ENCODE results near the gene ACSL3.
A peak's percentile ranks its signal among the peaks of the same experiment; 100 is the strongest.
"Not testable (repeated sequence)": the region's sequence is repeated elsewhere in the genome, so short reads cannot be mapped to it uniquely, and the experiment has no call there.

The ACSL3 gene

GRCh38 chr2:222902660-222903059, 41.8 kb downstream of the ACSL3 start:
- DNase-seq, result no peak
- intact Hi-C loops (cut with DNase I), result loop anchor here (10.0 kb wide), 1 partner anchor 198 kb away; no protein-coding TSS in a partner anchor

GRCh38 chr2:222903234-222904220, 42.7 kb downstream of the ACSL3 start:
- peak in 18 of 42 donors; percentile 33 to 73 (median 43) for DNase-seq
- intact Hi-C loops (cut with DNase I), result loop anchor here (10.0 kb wide), 1 partner anchor 199 kb away; no protein-coding TSS in a partner anchor

GRCh38 chr2:222904557-222905258, 43.9 kb downstream of the ACSL3 start:
- DNase-seq, result no peak
- intact Hi-C loops (cut with DNase I), result loop anchor here (5.0 to 10.0 kb wide), 2 partner anchors 42 to 200 kb away; partner anchors contain the start of gene ACSL3

- no peak for DNase-seq
- intact Hi-C loops (cut with DNase I), result loop anchor here (5.0 to 10.0 kb wide), 2 partner anchors 45 to 202 kb away; partner anchors contain the start of gene ACSL3
Measured at GRCh38 chr2:222907048-222907447, 46.2 kb downstream of the ACSL3 start.

GRCh38 chr2:222907790-222908441, 47.1 kb downstream of the ACSL3 start:
- intact Hi-C loops (cut with DNase I), result loop anchor here (5.0 to 10.0 kb wide), 2 partner anchors 46 to 203 kb away; partner anchors contain the start of gene ACSL3

GRCh38 chr2:222909286-222909685, 48.5 kb downstream of the ACSL3 start:
- intact Hi-C loops (cut with DNase I), result loop anchor here (5.0 to 10.0 kb wide), 2 partner anchors 47 to 204 kb away; partner anchors contain the start of gene ACSL3

More at GRCh38 chr2:222907790-222908441, 47.1 kb downstream of the ACSL3 start:
- DNase-seq, result no peak

GRCh38 chr2:222912117-222912516, 51.3 kb downstream of the ACSL3 start:
- intact Hi-C loops (cut with DNase I), result no loop called here
- DNase-seq, result peak in 12 of 42 donors; percentile 17 to 64 (median 32)

More at GRCh38 chr2:222909286-222909685, 48.5 kb downstream of the ACSL3 start:
- no peak for DNase-seq

- intact Hi-C loops (cut with DNase I), result no loop called here
- DNase-seq, result peak in 14 of 42 donors; percentile 9 to 69 (median 43)
Measured at GRCh38 chr2:222912776-222913175, 51.9 kb downstream of the ACSL3 start.

GRCh38 chr2:222915092-222915957, 54.5 kb downstream of the ACSL3 start:
- DNase-seq, result no peak
- intact Hi-C loops (cut with DNase I), result no loop called here

- DNase-seq, result no peak
- intact Hi-C loops (cut with DNase I), result no loop called here
Measured at GRCh38 chr2:222916229-222917197, 55.7 kb downstream of the ACSL3 start.

GRCh38 chr2:222917212-222917611, 56.4 kb downstream of the ACSL3 start:
- intact Hi-C loops (cut with DNase I); DNase-seq: not testable (repeated sequence)

- DNase-seq, result no peak
- intact Hi-C loops (cut with DNase I), result no loop called here
Measured at GRCh38 chr2:222919841-222920526, 59.1 kb downstream of the ACSL3 start.

- intact Hi-C loops (cut with DNase I), result no loop called here
- DNase-seq, result no peak
Measured at GRCh38 chr2:222920657-222921186, 59.9 kb downstream of the ACSL3 start.

GRCh38 chr2:222922019-222922800, 61.4 kb downstream of the ACSL3 start:
- intact Hi-C loops (cut with DNase I), result no loop called here
- no peak for DNase-seq

- no peak for DNase-seq
- intact Hi-C loops (cut with DNase I), result no loop called here
Measured at GRCh38 chr2:222926915-222927314, 66.1 kb downstream of the ACSL3 start.

Data from head of caudate nucleus (tissue), 42 donors.